B cell (primary cell): ENCODE results near the gene C1QTNF12. TPM values are rescaled to one million over a fixed set of nuclear protein-coding genes. Genes with fewer than 3 reads are reported as not detected.
A peak's percentile ranks its signal among the peaks of the same experiment; 100 is the strongest.

Source experiments
- ATAC-seq: fragments of 200-7000 bp; cut with Tn5 transposase; one replicate; pipeline ENCODE4 v1.10.0; 2021; ENCODE audit warnings: low read depth, mild to moderate bottlenecking, moderate number of reproducible peaks, moderate library complexity
- CTCF ChIA-PET: fragments of 350-600 bp; sonication (Branson Sonifier 250); formaldehyde crosslinking; loops from one replicate; lab custom pipeline; 2021; ENCODE audit warnings: antibody characterized with exemption, inconsistent platforms; lab: Charles Lee
- POLR2A ChIA-PET: fragments of 350-600 bp; sonication (Branson Sonifier 250); formaldehyde crosslinking; loops from one replicate; lab custom pipeline; 2021; ENCODE audit warnings: antibody characterized with exemption; lab: Charles Lee
- DNase-seq: peaks from one replicate; pipeline ENCODE4 v3.0.0; 2013
- H2AFZ ChIP-seq: 2 replicates; pipeline ENCODE4 v1.6.1; 2012; ENCODE audit warnings: mild to moderate bottlenecking, low read depth, low read length; ENCODE audit not compliant: insufficient read depth, poor library complexity, severe bottlenecking
- H3K27ac ChIP-seq, 2 donors: 1 replicate in 1 of 2; 2 replicates in 1 of 2; pipeline ENCODE4 v1.5.1; 2012 to 2013; ENCODE audit warnings: low read length in 2 of 2, mild to moderate bottlenecking in 2 of 2, moderate library complexity in 1 of 2
- H3K27me3 ChIP-seq, 4 experiments: fragments of 200-600 bp in 1 of 4; sonication (generic) in 1 of 4; replicated peaks in 1 of 4; 1 replicate in 2 of 4; 2 replicates in 2 of 4; pipeline versions ENCODE4 v1.6.1 to v1.7.0; 2013 to 2016; ENCODE audit warnings: low read length in 3 of 4, mild to moderate bottlenecking in 2 of 4, mixed read lengths in 1 of 4, moderate library complexity in 1 of 4; ENCODE audit not compliant: insufficient read depth in 4 of 4, control insufficient read depth in 3 of 4; ENCODE audit errors: control extremely low read depth in 1 of 4
- H3K36me3 ChIP-seq, 2 experiments: replicated peaks in 1 of 2; 1 replicate in 1 of 2; 2 replicates in 1 of 2; pipeline versions ENCODE4 v1.6.1 to v1.7.1; 2013; ENCODE audit warnings: low read length in 1 of 2; ENCODE audit not compliant: insufficient read depth in 2 of 2, control insufficient read depth in 1 of 2; ENCODE audit errors: control extremely low read depth in 1 of 2, extremely low read depth in 1 of 2
- H3K4me1 ChIP-seq, 2 donors: fragments of 200-600 bp in 1 of 2; sonication (generic) in 1 of 2; 1 replicate in 1 of 2; 2 replicates in 1 of 2; pipeline versions ENCODE4 v1.5.1 to v1.6.1; 2013 to 2017; ENCODE audit warnings: low read length in 2 of 2; ENCODE audit not compliant: control insufficient read depth in 2 of 2, insufficient read depth in 2 of 2
- H3K4me2 ChIP-seq: replicated peaks from 2 replicates; pipeline ENCODE3; 2012; ENCODE audit warnings: mild to moderate bottlenecking, low read depth, low read length; ENCODE audit not compliant: poor library complexity, severe bottlenecking
- H3K4me3 ChIP-seq, 5 experiments: fragments of 200-600 bp in 1 of 5; sonication (generic) in 1 of 5; 1 replicate in 3 of 5; 2 replicates in 2 of 5; pipeline versions ENCODE4 v1.5.1 to v1.7.0; 2011 to 2016; ENCODE audit warnings: low read length in 4 of 5, mild to moderate bottlenecking in 4 of 5, low read depth in 2 of 5, control low read depth in 1 of 5, moderate library complexity in 1 of 5; ENCODE audit not compliant: insufficient read depth in 1 of 5; ENCODE audit errors: control extremely low read depth in 1 of 5, extremely low read depth in 1 of 5
- H3K79me2 ChIP-seq: fragments of 200-600 bp; sonication (generic); one replicate; pipeline ENCODE4 v1.6.0; 2016; ENCODE audit warnings: low read length; ENCODE audit not compliant: control insufficient read depth, insufficient read depth
- H3K9ac ChIP-seq: fragments of 200-600 bp; sonication (generic); 2 replicates; pipeline ENCODE4 v1.6.1; 2017; ENCODE audit warnings: mild to moderate bottlenecking, low read length, moderate library complexity
- H3K9me3 ChIP-seq, 3 donors: one replicate each; pipeline versions ENCODE4 v1.6.1 to v1.7.1; 2013; ENCODE audit warnings: low read length in 2 of 3; ENCODE audit not compliant: control insufficient read depth in 2 of 3, insufficient read depth in 1 of 3; ENCODE audit errors: control extremely low read depth in 1 of 3
- H4K20me1 ChIP-seq: 2 replicates; pipeline ENCODE4 v1.6.0; 2012; ENCODE audit warnings: mild to moderate bottlenecking, low read length; ENCODE audit not compliant: insufficient read depth, control insufficient read depth, poor library complexity, severe bottlenecking
- H3K27ac Mint-ChIP-seq: one replicate; pipeline ENCODE4 v1.8.0; 2021; ENCODE audit warnings: mixed read lengths
- H3K27me3 Mint-ChIP-seq: one replicate; pipeline ENCODE4 v1.8.0; 2021; ENCODE audit warnings: mixed read lengths
- H3K4me1 Mint-ChIP-seq: one replicate; pipeline ENCODE4 v1.8.0; 2021; ENCODE audit warnings: mixed read lengths
- H3K4me3 Mint-ChIP-seq: one replicate; pipeline ENCODE4 v1.8.0; 2021; ENCODE audit warnings: mixed read lengths
- H3K9me3 Mint-ChIP-seq: one replicate; pipeline ENCODE4 v1.8.0; 2022; ENCODE audit warnings: mixed read lengths; ENCODE audit not compliant: insufficient read depth
- EZH2 ChIP-seq: IDR thresholded peaks from 2 replicates; pipeline ENCODE4 v1.6.1; 2012; ENCODE audit warnings: borderline replicate concordance, low read depth, mild to moderate bottlenecking, moderate library complexity, low read length; ENCODE audit not compliant: insufficient read depth, poor library complexity, severe bottlenecking
- WGBS: methylation state at CpG from one replicate; pipeline ENCODE4 v1.1.5; 2013; ENCODE audit warnings: missing lambda C conversion rate; ENCODE audit not compliant: insufficient coverage; 5-methylcytosine and 5-hydroxymethylcytosine counted together
- intact Hi-C: fragments of 100-400 bp; cut with micrococcal nuclease; formaldehyde crosslinking; loops from one replicate; pipeline ENCODE4 v1.10.0; 2022
- polyA plus RNA-seq: library from polyadenylated mRNA; depleted of rRNA; stranded (reverse); fragments of >200 nt; gene quantifications from 2 replicates; pipeline ENCODE4 v1.2.3, GENCODE V29; 2012
- total RNA-seq, 2 donors: library from RNA; stranded (reverse); fragments of 120-200 nt in 1 of 2; gene quantifications; 1 replicate in 1 of 2; 2 replicates in 1 of 2; pipeline versions ENCODE4 v1.2.3 to v1.2.4, GENCODE V29; 2013 to 2022
- TF ChIP-seq, protein P1 (sequence below): fragments of 200-600 bp; IDR thresholded peaks from one replicate; pipeline ENCODE4 v1.8.0; 2022; ENCODE audit warnings: antibody characterized with exemption, mild to moderate bottlenecking

Gene C1QTNF12
- total and polyA plus RNA-seq, 2 donors (not counting 1 experiment from before 2014, with no cell fraction given) = 1.2 to 3.2 TPM

DNA sequence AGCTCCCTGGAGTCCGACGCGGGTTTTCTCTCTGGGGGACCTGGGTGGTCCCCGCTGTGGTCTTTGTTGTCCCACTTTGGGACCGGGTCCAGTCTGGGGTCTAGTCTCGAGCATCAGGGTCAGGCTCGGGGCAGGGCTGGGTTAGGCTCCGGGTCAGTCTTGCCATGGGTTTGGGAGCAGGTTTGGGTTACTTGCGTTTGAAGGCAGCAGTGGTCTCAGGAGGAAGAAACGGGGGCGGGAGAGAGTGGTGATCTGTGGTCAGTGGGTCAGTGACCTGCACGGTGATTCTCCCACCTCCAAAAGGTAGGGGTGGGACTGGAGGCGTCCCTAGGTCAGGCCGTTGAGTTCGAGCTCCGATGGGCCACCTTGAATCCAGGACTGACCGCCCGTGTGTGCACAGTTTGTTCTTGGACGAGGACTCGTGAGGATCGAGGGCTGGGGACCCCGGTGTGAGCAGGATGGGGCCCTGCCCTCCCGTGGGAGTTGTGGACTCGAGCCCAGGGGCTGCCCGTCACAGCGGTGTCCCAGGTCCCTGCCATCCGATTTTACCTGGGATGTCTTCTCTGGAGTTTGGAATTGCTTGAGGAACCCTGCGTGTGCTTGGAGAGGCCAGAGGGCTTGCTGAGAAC is 12.2 kb downstream of the C1QTNF12 start:
- Histone ChIP-seq H3K9ac (no peak overlapping the region), H3K4me3 (no peak overlapping the region), H3K27ac (no peak overlapping the region), H3K27me3 (peaks cover 0 to 18% (median 6%) of the 10 kb centered on the region in 4 experiments), H3K9me3 (peaks cover 0 to 5% (median 0%) of the 10 kb centered on the region in 3 donors), H4K20me1 (peaks cover 49% of the 10 kb centered on the region), H2AFZ (no peak overlapping the region), H3K4me2 (no peak overlapping the region), H3K36me3 (peaks cover 0 to 8% of the 10 kb centered on the region in 2 experiments), H3K4me1 (peaks cover 38 to 43% of the 10 kb centered on the region in 2 donors), H3K79me2 (peaks cover 47% of the 10 kb centered on the region)
- ChIA-PET POLR2A (no interaction called here), CTCF (interaction anchor here (1.0 kb wide), 1 partner anchor 112 kb away, joined by 3 read pairs; no protein-coding TSS in a partner anchor)
- DNase-seq = no peak
- H3K9me3 Mint-ChIP-seq = no peaks in the 10 kb centered on the region
- no peak for ATAC-seq
- H3K4me3 Mint-ChIP-seq = peak overlapping the region; percentile 84
- intact Hi-C loops = loop anchor here (5.0 to 10.0 kb wide), 2 partner anchors 73 to 199 kb away; partner anchors contain the start of genes ACAP3 and PUSL1
- peaks cover 41% of the 10 kb centered on the region for H3K4me1 Mint-ChIP-seq
- peak overlapping the region; percentile 15 for H3K27ac Mint-ChIP-seq
- H3K27me3 Mint-ChIP-seq = no peaks in the 10 kb centered on the region
- TF ChIP-seq EZH2 = no peak
- WGBS = 97% methylated on average over 28 of the region's 28 CpGs

DNA sequence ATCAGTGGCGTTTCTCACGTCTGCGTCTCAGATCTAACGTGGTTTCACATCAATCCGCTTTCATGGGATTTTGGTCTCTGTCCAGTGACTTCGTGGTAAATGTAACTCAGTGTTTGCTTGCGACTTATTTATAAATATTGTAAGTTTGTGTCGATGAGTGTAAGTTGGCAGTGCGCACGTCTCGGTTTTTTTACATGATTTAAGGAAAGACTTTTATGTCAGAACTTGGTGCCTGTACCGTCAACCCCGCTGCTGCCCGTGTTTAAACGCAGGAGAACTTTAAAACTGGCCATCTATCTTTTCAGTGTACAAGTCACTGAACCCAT is 13.0 kb downstream of the C1QTNF12 start:
- H3K4me3 Mint-ChIP-seq = peak overlapping the region; percentile 84
- 96% methylated on average over 13 of the region's 15 CpGs for WGBS
- no peak for ATAC-seq
- TF ChIP-seq, protein P1, sequence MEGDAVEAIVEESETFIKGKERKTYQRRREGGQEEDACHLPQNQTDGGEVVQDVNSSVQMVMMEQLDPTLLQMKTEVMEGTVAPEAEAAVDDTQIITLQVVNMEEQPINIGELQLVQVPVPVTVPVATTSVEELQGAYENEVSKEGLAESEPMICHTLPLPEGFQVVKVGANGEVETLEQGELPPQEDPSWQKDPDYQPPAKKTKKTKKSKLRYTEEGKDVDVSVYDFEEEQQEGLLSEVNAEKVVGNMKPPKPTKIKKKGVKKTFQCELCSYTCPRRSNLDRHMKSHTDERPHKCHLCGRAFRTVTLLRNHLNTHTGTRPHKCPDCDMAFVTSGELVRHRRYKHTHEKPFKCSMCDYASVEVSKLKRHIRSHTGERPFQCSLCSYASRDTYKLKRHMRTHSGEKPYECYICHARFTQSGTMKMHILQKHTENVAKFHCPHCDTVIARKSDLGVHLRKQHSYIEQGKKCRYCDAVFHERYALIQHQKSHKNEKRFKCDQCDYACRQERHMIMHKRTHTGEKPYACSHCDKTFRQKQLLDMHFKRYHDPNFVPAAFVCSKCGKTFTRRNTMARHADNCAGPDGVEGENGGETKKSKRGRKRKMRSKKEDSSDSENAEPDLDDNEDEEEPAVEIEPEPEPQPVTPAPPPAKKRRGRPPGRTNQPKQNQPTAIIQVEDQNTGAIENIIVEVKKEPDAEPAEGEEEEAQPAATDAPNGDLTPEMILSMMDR = no peak
- no peak for TF ChIP-seq EZH2
- H3K27ac Mint-ChIP-seq = peak overlapping the region; percentile 73
- no peaks in the 10 kb centered on the region for H3K27me3 Mint-ChIP-seq
- H4K20me1 ChIP-seq = peaks cover 56% of the 10 kb centered on the region
- H3K4me1 ChIP-seq = peaks cover 38 to 45% of the 10 kb centered on the region in 2 donors
- peaks cover 42% of the 10 kb centered on the region for H3K4me1 Mint-ChIP-seq
- no peak overlapping the region for H2AFZ ChIP-seq
- peaks cover 0 to 11% (median 3%) of the 10 kb centered on the region in 4 experiments for H3K27me3 ChIP-seq
- H3K79me2 ChIP-seq = peaks cover 54% of the 10 kb centered on the region
- DNase-seq = no peak
- peaks cover 0 to 12% of the 10 kb centered on the region in 2 experiments for H3K36me3 ChIP-seq
- no peaks in the 10 kb centered on the region for H3K9me3 Mint-ChIP-seq
- CTCF ChIA-PET = no interaction called here
- H3K27ac ChIP-seq = no peak overlapping the region
- H3K9ac ChIP-seq = no peak overlapping the region
- H3K4me2 ChIP-seq = peak overlapping the region; percentile 88
- intact Hi-C loops = loop anchor here (2.0 to 10.0 kb wide), 3 partner anchors 25 to 199 kb away; partner anchors contain the start of genes ACAP3 and PUSL1
- H3K4me3 ChIP-seq = no peak overlapping the region
- H3K9me3 ChIP-seq = peaks cover 0 to 3% (median 0%) of the 10 kb centered on the region in 3 donors
- POLR2A ChIA-PET = no interaction called here
